HG02840 (cell line): ENCODE data around the gene FAM234A.
A peak's percentile ranks its signal among the peaks of the same experiment; 100 is the strongest.
"Not testable (repeated sequence)": the region's sequence is repeated elsewhere in the genome, so short reads cannot be mapped to it uniquely, and the experiment has no call there.

Experiments used
- ATAC-seq: cut with Tn5 transposase; IDR thresholded peaks from one replicate; pipeline ENCODE4 v1.9.1; 2021; ENCODE audit warnings: mild to moderate bottlenecking, moderate library complexity, moderate number of reproducible peaks; ENCODE audit not compliant: unreplicated experiment, low FRiP score

FAM234A gene

GRCh38 chr16:229731-230281 lies 4.8 kb upstream of the FAM234A start:
- no peak for ATAC-seq

- not testable (repeated sequence) for ATAC-seq
These were observed 4.3 kb upstream of the FAM234A start for GRCh38 chr16:230351-230750.

- ATAC-seq: no peak
These were observed 3.7 kb upstream of the FAM234A start for GRCh38 chr16:230949-231348.

GRCh38 chr16:239948-240277 lies 5.3 kb downstream of the FAM234A start:
- ATAC-seq: no peak

GRCh38 chr16:240559-240958 lies 5.9 kb downstream of the FAM234A start:
- no peak for ATAC-seq

- ATAC-seq: no peak
These were observed 7.7 kb downstream of the FAM234A start for GRCh38 chr16:242281-242680.

GRCh38 chr16:243348-243747 lies 8.7 kb downstream of the FAM234A start:
- ATAC-seq: no peak

- ATAC-seq: no peak
These were observed 10.5 kb downstream of the FAM234A start for GRCh38 chr16:245105-245504.

GRCh38 chr16:247027-247426 lies 12.4 kb downstream of the FAM234A start:
- no peak for ATAC-seq

GRCh38 chr16:249431-249830 lies 14.8 kb downstream of the FAM234A start:
- ATAC-seq: no peak

- ATAC-seq: peak; percentile 49
These were observed 18.0 kb downstream of the FAM234A start for GRCh38 chr16:252366-253337.

GRCh38 chr16:253833-254232 lies 19.2 kb downstream of the FAM234A start:
- no peak for ATAC-seq

- no peak for ATAC-seq
These were observed 19.8 kb downstream of the FAM234A start for GRCh38 chr16:254461-254860.

GRCh38 chr16:255183-255582 lies 20.6 kb downstream of the FAM234A start:
- no peak for ATAC-seq

- ATAC-seq: not testable (repeated sequence)
These were observed 23.5 kb downstream of the FAM234A start for GRCh38 chr16:258091-258490.

GRCh38 chr16:259226-259625 lies 24.6 kb downstream of the FAM234A start:
- no peak for ATAC-seq

- ATAC-seq: no peak
These were observed 25.2 kb downstream of the FAM234A start for GRCh38 chr16:259814-260253.

GRCh38 chr16:260326-260725 lies 25.7 kb downstream of the FAM234A start:
- no peak for ATAC-seq

GRCh38 chr16:261031-261691 lies 26.5 kb downstream of the FAM234A start:
- no peak for ATAC-seq

- no peak for ATAC-seq
These were observed 27.6 kb downstream of the FAM234A start for GRCh38 chr16:262121-262745.

- no peak for ATAC-seq
These were observed 28.7 kb downstream of the FAM234A start for GRCh38 chr16:263182-263774.
